Limb (tissue), 2 donors: ENCODE measurements around the gene KCNMB2.

Source experiments
- DNase-seq, 2 donors: peaks; one replicate each; pipeline ENCODE4 v3.0.0-alpha.2; 2016; ENCODE audit errors: extremely low spot score in 2 of 2

The KCNMB2 gene

DNA sequence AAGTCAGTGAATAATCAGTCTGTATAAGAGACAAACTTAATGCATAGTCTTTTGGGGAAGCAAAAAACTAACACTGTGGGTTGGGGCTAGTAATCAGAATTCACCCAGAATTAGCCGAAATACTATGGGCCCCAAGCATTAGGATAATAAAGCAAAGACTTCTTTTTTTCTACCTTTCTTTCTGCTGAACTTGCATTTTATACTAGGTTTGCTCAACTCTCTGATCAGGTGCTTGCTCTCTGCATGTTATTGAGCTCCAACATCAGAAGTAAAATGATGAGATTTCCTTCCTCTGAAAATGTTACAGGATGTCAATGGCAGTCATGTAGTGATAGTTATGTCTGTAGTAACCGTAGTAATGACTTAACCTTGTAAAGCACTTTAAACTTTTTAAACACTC is 216.6 kb downstream of the KCNMB2 start:
- DNase-seq, result no peak

DNA sequence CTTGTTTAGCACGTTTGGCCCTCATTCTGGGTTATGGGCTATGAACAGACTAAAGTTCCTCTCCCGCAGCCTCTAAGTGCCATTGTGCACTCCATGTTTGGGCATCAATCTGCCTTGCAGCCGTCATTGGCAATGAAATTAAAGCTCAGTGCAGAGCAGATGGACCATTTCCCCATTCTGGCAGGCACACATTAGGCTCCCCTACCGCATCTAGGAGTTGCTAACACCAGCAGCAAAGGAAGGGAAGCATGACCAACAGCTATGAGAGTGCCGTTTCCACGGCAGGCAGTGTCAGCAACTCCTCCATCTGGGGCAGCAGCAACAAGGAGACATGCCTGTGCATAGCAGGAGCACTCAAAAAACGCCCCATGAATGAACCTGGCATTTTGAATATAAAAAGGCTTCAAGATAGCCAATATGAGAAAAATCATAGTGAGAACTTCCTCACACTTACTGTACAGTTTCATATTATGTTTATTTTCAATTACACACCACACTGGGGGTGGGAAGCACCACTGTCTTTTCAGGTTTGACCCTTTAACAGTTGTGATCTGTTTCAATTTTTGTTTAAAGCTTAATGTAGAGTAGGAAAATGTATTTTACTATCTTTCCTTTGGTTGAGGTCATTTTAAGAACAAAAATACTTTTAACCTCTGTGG is 218.7 kb downstream of the KCNMB2 start:
- no peak for DNase-seq

DNA sequence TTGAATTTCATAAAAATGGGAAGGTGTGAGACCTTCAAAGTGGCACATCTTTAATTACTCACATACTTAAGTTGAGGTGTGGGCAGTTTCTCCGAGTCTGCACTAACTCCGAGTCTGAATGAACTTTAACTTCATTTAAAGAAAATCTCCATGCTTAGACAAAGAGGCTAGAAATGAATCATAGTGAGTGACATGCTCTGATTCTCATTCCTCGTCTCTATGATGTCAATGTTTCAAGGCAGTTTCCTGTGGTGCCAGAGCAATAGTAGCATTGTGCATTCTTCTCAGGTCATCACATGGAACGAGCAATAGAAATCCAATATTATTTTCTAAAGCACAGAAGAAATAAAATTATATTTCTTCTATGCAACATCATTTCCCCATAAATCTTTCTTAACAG is 224.8 kb downstream of the KCNMB2 start:
- no peak for DNase-seq

DNA sequence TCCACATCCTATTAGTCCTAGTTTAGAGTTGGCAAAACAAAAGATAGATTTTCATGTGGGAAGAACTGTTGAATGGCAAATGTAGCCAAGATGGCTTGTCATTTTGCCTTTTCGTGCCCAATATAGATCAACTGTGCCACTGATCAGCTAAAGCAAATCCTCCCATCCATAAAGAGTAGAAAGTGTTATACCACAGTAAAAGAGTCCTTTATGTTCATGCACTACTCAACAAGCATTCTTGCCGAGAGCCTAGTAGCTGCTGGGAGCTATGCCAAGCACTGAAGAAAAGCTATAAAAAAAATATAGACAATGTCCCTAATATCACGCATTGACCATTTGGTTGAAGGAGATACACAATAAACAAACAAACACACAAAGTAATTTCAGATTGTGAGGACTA is 225.2 kb downstream of the KCNMB2 start:
- no peak for DNase-seq

DNA sequence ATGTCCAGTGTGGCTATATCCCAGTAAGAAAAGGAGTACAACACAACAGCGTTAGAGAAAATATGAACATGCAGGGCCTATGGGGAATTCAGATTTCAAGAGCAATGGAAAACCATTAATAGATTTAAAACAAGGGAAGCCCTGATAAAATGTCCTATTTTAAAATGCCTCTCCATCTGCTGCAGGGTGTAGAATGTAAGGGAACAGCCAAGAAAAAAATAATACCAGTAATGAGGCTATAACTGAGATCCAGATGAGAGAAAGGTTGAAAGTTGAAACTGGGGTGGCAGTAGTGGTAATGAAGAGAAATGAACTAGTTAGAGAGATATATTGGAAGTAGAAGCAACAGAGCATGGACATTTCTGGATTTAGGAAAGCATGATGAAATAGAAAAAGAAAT is 226.1 kb downstream of the KCNMB2 start:
- no peak for DNase-seq

DNA sequence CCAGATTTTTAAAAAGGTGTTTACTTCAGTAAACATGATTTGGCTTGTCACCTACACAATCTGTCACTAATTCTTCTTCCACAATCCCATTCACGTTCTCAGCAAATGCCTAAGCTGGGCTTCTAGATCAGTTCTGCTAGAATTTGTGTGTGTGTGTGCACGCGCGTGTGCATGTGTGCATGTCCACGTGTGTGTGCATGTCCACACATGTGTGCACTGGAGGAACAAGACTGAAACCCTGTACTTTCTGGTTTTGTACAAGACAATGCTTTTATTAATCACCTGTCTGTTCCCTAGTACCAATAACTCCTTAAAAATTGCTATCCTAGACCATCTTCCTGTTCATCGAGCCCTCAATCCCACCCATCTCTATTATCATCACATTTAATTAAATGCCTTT is 229.2 kb downstream of the KCNMB2 start:
- DNase-seq, result no peak

DNA sequence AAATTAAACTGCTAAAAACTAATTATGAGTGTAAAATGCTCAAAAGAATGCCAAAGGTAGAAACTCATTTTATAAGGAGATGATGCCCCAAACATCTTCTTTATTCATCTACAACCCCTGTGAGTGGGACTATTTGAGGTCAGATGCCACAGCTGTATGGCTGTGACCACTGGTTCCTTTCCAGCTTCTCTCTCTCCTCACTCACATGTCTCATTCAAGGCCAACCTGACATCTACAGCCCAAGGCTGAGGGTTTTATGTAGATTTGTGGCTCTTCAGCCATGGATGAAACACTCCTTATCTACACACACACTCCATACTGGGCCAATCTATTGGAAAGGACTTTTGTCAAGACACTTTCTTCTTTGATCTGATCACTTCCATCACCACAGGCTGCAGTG is 231.3 kb downstream of the KCNMB2 start:
- no peak for DNase-seq

DNA sequence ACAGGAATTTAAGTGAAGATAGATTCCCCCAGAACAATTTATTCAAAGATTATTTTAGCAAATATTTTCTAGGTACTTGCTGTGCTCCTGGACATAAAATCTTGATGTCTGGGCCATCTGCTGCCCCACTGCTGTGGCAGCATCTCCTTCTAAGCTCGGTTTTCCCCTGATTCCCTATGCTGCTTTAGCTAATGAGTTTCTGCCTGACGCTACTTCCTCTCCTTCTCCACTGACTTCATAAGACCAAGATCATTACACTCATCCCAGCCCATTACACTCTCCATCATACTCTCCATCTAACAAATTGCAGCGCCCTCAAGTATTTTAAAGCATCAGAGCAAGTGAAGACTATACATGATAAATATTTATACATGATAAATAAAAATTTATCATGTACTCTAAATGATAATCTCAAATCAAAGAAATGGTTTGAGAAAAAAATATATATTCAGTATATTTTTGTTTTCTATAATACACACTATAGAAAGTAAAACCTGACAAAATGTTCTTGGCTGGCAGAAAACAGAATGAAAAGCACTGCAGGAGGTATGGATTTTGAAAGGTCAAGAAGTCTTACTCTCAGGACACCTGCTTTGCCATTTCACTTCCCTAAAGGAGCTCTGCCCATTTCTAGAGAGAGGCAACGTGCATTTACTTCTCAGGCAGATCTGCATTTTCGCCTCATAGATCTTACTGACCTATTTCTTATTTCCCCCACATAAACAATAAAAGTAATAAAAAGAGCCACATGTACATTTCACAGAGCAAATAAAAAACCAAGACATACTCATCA is 232.0 kb downstream of the KCNMB2 start:
- no peak for DNase-seq

DNA sequence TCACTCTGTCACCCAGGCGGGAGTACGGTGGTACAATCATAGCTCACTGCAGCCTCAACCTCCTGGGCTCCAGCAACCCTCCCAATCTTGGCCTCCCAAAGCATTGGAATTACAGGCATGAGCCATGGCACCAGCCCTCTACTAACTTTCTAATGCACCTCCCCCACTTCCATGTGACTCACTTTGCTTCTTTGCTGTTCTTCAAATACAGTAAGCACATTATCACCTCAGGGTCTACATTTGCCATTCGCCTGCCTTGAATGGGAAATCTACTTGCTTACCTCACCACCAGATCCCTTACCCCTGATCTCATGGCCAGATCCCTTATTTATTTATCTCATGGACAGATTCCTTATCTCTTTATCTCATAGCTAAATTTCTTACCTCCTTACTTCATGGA is 235.3 kb downstream of the KCNMB2 start:
- no peak for DNase-seq

DNA sequence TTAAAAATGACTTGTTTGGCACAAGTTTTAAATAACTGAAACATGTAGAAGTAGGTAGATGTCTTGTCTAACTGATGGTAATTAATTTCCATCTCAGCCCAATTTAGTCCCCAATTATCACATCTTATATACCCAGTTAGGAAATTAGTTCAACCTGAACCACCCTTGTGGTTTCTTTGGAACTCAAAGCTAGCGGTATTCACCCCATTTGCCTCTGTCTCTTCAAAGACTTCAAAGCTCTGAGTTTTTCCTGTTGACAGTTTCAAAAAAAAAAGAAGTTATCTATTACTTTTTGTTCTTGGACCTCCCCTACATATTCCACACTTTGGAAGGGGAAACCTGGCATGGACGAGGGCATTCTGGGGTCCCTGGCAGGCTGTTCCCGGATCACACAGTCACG is 236.5 kb downstream of the KCNMB2 start:
- no peak for DNase-seq

DNA sequence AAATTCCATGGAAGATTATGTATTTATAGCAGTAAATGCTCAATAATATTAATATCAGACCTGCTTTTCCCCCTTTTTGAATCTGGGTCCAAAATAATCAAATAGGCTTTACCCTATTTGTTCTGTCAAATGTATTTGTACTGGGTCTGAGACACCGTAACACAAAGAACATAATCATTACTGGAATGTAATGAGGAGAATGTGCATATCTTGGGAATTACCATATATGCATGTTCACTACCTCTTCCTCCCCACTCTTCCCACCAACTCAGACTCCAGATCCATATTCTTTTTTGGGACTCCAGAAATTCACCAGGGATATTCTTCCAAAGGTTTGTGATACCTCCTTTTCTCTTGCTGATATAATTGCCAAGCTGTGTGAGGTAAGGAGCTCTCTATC is 237.1 kb downstream of the KCNMB2 start:
- DNase-seq, result no peak

DNA sequence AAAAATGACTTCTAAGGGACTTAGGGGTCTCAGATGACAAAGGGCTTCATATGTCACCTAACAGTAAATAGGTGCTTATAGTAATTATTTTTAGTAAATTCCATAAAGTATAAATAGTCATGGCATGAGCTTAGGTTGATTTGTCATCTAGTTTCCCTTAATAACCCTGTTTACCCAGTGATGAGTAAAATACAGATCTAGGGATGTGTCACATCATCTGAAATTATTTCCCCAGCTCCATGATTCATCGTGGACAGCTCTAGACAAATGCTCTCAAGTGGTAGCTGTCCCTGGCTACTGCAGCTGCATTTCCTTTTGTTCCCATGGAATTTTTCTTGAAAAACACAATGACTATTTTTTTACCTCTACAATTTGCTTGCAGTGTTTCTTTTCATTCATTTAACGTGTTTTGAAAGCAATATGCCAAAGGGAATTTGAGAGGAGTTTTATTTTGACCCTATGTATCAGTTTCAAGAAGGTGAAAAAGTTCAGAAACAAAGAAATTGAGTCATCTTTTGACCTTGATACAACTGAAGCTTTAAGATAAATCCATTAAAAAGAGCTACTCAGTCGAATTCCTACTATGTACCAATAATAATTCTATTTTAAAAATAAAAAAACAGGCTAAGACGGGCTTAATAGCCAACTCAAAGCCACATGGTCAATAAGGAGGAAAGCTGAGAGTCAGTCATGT is 241.6 kb downstream of the KCNMB2 start:
- no peak for DNase-seq

DNA sequence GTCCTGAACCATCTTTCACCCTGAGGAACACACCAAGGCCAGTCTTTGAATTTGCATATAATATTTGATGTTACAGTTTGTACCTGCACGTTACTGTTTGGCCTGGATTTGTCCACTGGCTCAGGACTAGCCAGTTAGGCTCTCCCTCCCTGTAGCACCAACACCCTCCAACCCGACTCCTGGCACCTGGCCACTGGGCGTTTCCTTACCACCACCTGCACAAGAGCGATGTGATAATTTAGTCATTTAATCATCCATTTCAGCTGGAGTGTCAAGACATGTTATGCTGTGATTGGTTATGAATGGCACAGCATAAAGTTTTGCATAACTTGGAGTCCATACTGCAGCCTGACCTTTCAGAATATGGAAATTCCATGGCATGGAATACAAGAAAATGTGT is 242.4 kb downstream of the KCNMB2 start:
- DNase-seq, result no peak

DNA sequence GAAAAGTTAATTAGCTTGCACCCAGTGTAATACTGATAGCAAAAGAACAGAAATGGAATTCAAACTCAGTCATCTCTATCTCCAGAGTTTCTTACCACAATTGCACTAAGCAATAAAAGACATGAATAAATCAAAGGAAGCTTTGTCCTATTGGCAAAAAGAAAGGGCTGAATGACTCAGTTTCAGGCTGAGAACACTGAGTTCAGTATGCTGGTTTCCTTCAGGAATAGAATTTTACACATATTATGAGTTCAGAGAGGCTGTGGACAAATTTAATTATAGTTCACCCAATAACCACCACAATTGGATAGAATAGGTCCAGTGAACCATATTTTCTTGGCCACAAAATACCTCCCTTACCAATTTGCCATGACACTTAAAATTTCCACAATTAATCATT is 249.7 kb downstream of the KCNMB2 start:
- no peak for DNase-seq

DNA sequence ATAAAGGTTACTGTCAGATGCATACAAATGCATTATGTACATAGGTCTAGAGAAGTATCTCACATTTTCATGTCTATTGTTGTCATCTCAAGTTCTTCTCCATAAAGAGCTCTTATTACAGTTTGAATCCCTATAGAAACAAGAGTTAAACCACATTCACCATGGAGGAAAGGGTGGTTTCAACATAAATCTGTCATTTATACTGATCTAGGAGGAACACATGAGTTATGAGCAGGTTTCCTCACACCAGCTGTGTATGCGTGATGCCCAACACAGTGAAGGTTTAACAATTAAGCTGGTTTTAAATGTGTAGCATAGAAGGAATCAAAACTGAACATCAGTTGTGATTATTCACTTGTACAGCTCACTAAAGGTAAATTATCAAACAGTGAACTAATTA is 251.7 kb downstream of the KCNMB2 start:
- no peak for DNase-seq

DNA sequence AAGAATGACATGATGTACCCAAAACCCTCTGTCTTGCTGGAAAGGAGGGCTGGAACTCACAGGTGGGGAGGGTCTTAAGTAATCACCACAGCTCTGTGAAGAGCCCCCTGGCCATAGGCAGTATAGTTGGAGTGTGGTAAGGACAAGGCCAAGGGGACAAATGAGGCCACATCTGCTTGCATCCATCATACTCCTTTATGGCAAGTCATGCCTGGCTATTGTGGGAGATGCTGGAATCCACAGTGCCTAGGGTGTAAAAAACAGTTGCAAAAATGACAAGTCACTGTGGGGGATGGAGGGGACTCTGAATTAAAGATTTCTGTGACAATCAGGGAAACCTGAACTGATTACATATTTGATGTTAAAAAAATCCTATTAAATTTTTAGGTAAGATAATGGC is 258.5 kb downstream of the KCNMB2 start:
- no peak for DNase-seq

DNA sequence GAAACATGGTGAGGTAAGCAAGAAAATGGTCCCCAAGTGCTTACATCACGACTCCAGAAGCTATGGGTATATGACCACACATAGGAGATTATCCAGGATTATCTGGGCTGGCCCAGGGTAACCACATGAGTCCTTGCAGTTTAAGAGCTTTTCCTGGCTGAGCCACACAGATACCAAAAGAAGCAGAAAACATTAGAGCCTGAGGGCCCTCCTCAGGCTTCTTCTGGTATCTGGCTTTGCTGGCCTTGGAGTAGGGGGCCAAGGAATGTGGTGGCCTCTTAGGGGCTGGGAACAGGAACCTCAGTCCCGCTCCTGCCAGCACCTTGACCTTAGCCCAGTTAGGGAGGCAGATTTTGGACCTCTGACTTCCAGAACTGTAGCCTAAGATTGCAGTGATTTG is 259.1 kb downstream of the KCNMB2 start:
- DNase-seq, result no peak

DNA sequence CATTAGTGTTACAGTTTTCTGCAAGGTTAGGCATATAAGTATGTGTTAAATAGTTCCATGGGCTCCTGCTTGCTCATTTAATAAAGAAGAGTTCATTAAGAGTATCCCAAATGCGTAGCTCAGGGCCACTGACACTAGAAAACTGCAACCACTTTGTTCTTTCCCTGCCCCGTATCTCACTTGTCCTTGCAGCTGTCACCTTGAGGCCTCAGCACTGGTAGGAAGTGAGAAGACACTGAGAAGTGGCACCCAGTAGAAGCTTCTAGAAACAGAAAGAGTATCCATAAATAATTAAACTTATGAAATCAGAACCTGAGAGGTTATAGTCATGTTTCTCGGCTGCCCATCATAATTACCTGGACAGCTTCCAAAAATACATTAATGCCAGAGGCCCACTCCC is 266.0 kb downstream of the KCNMB2 start:
- DNase-seq, result no peak

DNA sequence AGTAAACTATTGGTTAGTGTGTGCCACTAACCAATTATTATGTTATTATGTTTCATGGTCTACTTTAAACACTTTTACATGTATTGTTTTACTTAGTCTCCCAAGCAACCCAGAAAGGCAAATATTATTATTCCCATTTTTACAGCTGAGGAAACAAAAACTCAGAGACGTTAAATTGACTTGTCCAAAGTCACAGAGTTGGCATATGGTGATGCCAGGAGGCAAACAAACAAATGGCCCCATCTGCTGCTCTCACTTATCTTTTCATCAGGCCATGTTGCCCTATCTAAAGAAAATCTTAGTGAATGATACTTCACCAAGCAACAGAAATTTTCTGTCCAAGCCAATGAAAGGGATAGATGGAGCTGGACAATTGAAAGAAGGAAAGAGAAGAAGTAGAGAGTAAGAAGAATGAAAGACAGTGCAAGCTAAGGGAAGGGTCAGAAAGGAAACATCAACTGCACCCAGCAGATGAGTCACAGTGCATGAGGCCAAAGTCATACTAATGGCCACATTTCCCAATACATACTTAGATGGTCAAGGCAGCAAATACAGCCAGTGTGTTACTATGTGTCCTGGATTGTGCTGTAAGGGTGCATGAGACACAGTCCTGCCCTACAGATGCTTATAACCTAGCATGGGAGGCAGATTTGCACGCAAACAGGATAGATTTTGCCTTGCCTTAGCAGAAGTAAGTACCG is 266.9 kb downstream of the KCNMB2 start:
- DNase-seq, result no peak

DNA sequence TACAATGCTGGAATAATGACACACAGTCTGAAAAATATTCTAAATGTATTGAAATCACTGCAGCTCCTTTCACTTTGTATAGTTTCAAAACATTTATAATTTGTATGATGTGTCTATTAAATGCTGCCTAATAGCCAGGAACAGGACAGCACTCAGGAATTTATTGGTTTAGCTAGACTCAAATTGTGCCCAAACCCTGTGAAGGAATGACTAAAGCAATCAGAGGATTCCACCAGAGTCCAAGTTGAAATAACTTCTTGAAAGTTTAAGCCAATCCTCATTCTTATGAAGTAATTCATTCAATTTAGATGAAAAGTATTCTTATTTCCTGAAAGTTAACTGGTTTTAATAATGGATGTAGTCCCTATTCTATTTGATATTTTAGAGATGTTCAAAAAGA is 268.4 kb downstream of the KCNMB2 start:
- no peak for DNase-seq

DNA sequence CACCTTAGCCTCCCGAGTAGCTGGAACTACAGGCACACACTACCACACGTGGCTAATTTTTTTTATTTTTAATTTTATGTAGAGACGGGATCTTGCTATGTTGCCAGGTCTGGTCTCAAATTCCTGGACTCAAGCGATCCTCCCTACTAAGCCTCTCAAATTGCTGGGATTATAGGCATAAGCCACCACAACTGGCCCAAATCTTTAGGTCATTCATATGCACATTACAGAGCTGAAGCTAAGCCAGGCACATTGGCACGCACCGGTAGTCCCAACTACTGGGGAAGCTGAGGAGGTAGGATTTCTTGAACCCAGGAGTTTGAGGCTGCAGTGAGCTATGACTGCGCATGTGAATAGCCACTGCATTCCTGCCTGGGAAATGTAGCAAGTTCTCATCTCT is 269.5 kb downstream of the KCNMB2 start:
- no peak for DNase-seq

DNA sequence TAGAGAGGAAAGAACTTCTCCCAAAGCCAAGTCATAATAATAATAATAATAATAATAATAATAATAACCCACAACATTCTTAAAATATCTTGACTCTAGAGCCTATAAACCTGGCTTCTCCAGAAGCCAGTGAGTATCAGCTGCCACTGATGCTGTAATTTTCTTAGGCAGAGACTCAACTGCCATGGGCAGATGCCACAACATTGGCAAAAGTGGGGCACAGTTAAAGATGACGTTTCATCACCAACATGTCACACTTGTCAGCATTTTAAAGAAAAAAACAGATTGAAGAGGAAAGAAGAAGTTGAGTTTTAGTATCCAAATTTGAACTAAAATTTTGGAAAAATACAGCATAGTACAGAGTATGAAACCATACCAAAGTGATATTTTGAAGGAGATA is 270.4 kb downstream of the KCNMB2 start:
- no peak for DNase-seq
